Stomach smooth muscle (tissue), 2 donors: ENCODE data around the gene KIAA0408.
A peak's percentile ranks its signal among the peaks of the same experiment; 100 is the strongest.

ENCODE experiments used
- H3K27ac ChIP-seq: one replicate; pipeline ENCODE4 v1.7.0; 2013; ENCODE audit warnings: mild to moderate bottlenecking, low read length, inconsistent platforms
- H3K27me3 ChIP-seq, 2 donors: one replicate each; pipeline ENCODE4 v1.7.0; 2013; ENCODE audit warnings: low read length in 2 of 2; ENCODE audit not compliant: insufficient read depth in 2 of 2, control insufficient read depth in 1 of 2
- H3K36me3 ChIP-seq, 2 donors: one replicate each; pipeline ENCODE4 v1.7.0; 2013; ENCODE audit warnings: low read length in 2 of 2; ENCODE audit not compliant: control insufficient read depth in 2 of 2, insufficient read depth in 2 of 2
- H3K4me1 ChIP-seq: one replicate; pipeline ENCODE4 v1.7.0; 2013; ENCODE audit warnings: low read length; ENCODE audit not compliant: control insufficient read depth, insufficient read depth
- H3K4me3 ChIP-seq, 2 donors: one replicate each; pipeline ENCODE4 v1.7.0; 2013; ENCODE audit warnings: low read length in 2 of 2
- H3K9ac ChIP-seq, 2 donors: one replicate each; pipeline ENCODE4 v1.7.0; 2013; ENCODE audit warnings: low read length in 2 of 2, mild to moderate bottlenecking in 1 of 2
- H3K9me3 ChIP-seq, 2 donors: one replicate each; pipeline ENCODE4 v1.7.0; 2013; ENCODE audit warnings: low read length in 2 of 2; ENCODE audit not compliant: control insufficient read depth in 2 of 2
- donor health status: healthy.
- donor health status: Pancreatic carcinoma.

The KIAA0408 gene

DNA sequence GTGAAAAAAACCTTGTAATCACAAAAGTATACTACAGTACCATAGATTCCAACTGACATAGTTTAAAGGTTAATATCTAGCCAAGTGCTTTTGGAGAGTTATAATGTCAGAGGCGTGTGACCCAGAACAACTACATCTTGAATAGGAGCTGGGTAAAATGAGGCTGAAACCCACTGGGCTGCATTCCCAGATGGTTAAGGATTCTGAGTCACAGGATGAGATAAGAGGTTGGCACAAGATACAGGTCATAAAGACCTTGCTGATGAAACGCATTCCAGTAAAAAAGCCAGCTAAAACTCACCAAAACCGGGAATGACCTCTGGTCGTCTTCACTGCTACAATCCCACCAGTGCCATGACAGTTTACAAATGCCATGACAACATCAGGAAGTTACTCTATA lies 22.4 kb upstream of the KIAA0408 start:
- Histone ChIP-seq H3K9me3 (no peaks in the 10 kb centered on the region), H3K36me3 (no peaks in the 10 kb centered on the region), H3K27me3 (no peaks in the 10 kb centered on the region), H3K9ac (no peak overlapping the region), H3K4me1 (peaks cover 2% of the 10 kb centered on the region), H3K27ac (no peak overlapping the region), H3K4me3 (no peak overlapping the region)

DNA sequence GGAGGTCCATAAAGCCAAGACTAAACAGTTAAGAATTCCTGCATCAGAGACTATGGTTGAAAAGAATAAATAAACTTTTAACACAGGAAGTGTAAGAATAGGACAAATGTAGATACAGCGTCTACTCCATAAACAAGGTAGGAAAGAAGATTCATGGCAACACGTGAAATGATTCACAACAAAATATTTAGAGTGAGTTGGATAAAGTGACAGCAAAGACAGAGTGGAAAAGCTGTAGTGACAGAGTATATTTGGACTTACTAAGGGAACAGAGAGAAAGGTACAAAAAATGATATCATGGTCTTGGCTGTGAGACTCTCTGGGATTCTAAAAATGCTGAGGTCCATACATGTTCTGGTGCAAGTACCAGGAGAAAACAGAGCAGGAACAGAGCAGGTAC lies 21.9 kb upstream of the KIAA0408 start:
- Histone ChIP-seq H3K27me3 (no peaks in the 10 kb centered on the region), H3K27ac (no peak overlapping the region), H3K4me1 (peaks cover 2% of the 10 kb centered on the region)

DNA sequence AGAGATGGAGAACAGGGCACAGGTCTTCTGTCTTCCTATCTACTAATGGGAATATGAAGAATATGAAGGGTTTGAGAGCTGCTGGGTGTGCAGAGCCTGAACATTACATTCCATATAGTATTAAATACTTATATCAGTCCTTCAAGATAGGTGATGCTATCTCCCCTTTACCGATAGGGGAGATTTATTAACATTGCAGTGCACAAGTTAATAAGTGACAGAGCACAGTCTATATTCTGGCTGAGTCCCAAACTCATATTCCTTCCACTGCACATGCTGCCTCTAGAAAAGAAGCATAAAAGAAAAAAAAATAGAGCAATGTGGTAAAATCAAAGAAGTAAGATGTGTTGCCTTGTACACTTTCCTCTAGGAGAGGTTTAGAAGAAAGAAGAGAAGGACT lies 18.5 kb upstream of the KIAA0408 start:
- Histone ChIP-seq H3K9ac (no peak overlapping the region), H3K27ac (no peak overlapping the region), H3K9me3 (no peaks in the 10 kb centered on the region), H3K36me3 (no peaks in the 10 kb centered on the region), H3K4me1 (no peaks in the 10 kb centered on the region), H3K27me3 (no peaks in the 10 kb centered on the region), H3K4me3 (no peak overlapping the region)

More for the DNA sequence above, 21.9 kb upstream of the KIAA0408 start:
- no peak overlapping the region for H3K9ac ChIP-seq
- H3K9me3 ChIP-seq = no peaks in the 10 kb centered on the region
- H3K4me3 ChIP-seq = no peak overlapping the region
- no peaks in the 10 kb centered on the region for H3K36me3 ChIP-seq

DNA sequence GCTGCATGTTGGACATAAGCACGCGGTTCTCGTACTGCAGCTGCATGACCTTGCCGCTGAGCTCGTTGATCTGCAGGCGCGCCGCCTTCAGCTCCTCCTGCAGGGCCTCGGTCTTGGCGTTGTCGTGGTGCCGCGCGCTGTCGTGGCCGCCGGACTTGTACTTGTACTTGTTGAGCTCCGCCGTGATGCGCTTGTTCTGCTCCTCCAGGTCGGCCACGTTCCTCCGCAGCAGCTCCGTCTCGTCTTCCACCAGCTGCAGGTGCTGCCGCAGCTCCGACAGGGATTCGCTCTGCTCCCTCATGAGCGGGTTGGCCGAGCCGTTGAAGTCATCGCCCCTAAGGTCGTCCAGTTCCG lies 16.6 kb upstream of the KIAA0408 start:
- Histone ChIP-seq H3K9me3 (no peaks in the 10 kb centered on the region), H3K4me3 (no peak overlapping the region)

DNA sequence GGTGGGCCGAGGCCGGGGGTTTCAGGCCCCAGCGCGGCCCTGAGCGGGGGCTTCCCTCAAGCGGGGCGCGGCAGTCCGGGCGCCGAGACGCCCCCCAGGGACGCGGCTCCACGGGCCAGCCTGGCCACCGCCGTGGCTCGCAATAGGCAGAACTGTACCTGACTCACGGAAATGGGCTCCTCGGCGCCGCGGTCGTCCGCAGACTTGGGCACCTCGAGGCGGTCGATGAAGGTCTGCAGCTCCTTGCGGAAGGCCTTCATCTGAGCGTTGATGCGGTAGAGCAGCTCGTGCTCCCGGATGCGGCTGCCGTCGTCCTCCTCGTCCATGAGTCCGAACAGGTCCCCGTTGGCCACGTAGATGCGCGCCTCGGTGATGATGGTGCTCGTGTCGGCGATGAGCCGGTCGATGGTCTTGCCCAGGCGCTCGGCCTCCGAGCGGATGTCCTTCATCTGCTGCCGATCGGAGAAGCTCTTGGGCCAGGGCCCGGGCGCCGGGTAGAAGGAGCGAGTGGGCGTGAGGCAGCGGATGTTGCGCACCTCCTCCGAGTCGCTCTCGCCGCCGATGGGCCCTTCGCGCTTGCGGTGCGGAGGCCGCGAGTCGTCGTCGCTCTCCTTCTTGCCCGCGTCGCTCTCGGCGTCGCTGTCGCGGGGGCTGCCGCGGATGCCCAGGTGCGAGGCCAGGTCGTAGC lies 16.1 kb upstream of the KIAA0408 start:
- no peaks in the 10 kb centered on the region for H3K36me3 ChIP-seq
- H3K9ac ChIP-seq = no peak overlapping the region

More for the DNA sequence above, 16.6 kb upstream of the KIAA0408 start:
- H3K27ac ChIP-seq = no peak overlapping the region
- H3K4me1 ChIP-seq = no peaks in the 10 kb centered on the region
- H3K36me3 ChIP-seq = no peaks in the 10 kb centered on the region
- no peaks in the 10 kb centered on the region for H3K27me3 ChIP-seq
- H3K9ac ChIP-seq = no peak overlapping the region

DNA sequence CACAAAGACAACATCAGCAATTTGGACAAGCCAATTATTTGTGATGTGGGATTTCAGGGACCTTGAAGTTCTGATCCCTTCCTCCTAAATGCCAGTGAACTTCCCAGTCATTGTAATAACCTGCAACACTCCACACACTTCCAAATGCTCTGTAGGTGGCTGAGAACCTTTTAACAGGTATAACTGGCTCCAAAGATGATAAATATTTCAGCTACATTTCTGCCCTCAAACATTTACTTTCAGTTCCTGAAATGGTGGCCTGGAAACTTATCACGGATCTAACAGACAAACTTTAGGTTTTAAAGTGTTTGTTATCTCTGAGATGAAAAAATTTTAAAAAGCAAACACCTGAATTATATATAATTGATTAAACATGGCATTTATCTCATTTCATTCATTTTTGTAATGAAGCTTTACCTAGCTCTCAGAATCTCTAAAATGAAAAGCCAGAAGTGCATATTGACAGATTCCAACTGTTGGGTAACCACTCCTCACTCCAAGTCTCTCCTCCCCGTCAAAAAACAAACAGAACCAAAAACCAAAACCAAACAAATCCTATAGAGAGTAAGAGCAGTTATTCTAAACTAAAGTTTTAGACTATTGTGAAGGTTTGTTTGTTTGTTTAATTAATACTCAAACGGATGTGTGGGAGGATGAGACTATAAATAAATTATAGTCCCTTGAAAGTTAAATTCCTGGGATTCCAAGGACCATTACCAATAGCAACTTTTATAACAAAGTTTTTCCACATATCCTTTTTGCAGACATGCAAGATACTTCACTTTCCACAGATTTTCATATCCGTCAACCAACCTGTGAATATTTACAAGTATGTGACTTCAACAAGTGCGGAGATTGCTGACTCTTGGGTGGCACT lies 12.4 kb upstream of the KIAA0408 start:
- Histone ChIP-seq H3K36me3 (no peaks in the 10 kb centered on the region), H3K27me3 (no peaks in the 10 kb centered on the region), H3K9ac (no peak overlapping the region), H3K27ac (no peak overlapping the region), H3K4me3 (no peak overlapping the region), H3K4me1 (no peaks in the 10 kb centered on the region), H3K9me3 (no peaks in the 10 kb centered on the region)

More for the DNA sequence above, 16.1 kb upstream of the KIAA0408 start:
- Histone ChIP-seq H3K9me3 (no peaks in the 10 kb centered on the region), H3K27me3 (no peaks in the 10 kb centered on the region), H3K27ac (no peak overlapping the region), H3K4me1 (no peaks in the 10 kb centered on the region), H3K4me3 (no peak overlapping the region)

DNA sequence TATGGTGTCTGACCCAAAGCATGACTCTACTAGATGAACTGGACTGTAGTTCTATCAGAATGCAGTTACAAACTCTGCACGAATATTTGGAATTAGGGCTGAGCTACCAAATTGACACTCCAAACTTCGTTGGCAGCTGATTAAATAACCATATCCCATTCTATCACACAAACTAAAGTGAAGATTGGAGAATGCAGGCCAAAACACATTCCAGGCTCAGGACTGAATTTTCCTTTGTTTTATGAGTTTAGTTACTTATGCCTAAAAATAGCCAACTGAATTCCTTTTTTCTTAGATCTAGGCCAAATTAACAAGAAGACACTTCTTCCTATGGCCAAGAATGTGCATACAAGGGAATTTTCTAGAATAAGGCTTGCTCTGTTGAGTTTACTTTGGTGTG lies 9.7 kb upstream of the KIAA0408 start:
- Histone ChIP-seq H3K4me3 (no peak overlapping the region), H3K27ac (no peak overlapping the region), H3K36me3 (no peaks in the 10 kb centered on the region), H3K9ac (no peak overlapping the region), H3K9me3 (no peaks in the 10 kb centered on the region), H3K4me1 (peaks cover 6% of the 10 kb centered on the region), H3K27me3 (no peaks in the 10 kb centered on the region)

DNA sequence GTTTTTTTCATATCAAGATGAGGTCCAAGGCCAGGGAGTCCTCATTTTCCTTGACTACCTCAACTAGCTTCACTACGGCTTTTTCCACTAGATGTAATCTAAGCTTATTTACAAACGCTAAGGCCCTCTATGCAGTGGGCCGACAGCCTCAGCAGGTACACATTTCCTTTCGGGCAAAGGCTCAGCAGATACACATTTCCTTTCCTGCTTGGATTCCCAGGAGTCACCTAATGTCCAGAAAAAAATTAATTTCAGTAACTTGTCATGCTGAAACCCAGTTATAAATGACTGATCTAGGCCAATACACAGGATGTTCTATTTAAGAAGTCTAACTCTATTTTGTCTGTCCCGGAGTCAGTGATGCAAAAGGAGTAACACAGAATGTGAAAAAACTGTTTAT lies 7.2 kb upstream of the KIAA0408 start:
- Histone ChIP-seq H3K9me3 (no peaks in the 10 kb centered on the region), H3K4me3 (no peak overlapping the region), H3K4me1 (peaks cover 6% of the 10 kb centered on the region), H3K36me3 (no peaks in the 10 kb centered on the region), H3K27ac (no peak overlapping the region), H3K27me3 (no peaks in the 10 kb centered on the region), H3K9ac (no peak overlapping the region)

DNA sequence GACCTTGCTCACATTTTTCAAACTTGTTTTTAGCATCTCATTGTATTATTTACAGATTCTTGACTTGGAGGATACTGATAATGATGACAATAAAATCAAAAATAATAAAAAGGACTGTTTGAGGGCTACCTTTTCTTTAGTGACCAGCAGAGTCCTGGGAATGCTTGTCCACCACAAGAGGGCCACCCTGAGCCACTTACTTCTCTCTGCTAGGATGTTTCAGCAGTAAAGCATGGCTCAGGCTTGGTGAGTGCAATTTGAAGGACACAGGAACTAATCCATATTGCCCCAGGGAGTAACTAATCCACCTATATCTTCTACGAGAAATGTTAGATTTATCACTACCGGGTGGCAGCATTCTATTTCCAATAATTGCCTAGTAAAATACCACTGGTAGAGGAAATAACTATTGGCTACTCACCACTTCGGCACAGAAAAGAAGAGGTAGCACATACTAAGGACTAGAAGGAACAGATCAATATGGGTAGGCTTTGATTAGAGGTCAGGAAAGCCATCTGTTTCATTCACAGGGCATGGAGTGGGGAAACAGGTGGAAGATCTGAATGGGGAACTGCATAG lies 5.8 kb upstream of the KIAA0408 start:
- Histone ChIP-seq H3K9ac (no peak overlapping the region), H3K27me3 (no peaks in the 10 kb centered on the region), H3K27ac (peak overlapping the region; percentile 42), H3K4me3 (no peak overlapping the region), H3K36me3 (no peaks in the 10 kb centered on the region), H3K9me3 (no peaks in the 10 kb centered on the region), H3K4me1 (peaks cover 7% of the 10 kb centered on the region)

DNA sequence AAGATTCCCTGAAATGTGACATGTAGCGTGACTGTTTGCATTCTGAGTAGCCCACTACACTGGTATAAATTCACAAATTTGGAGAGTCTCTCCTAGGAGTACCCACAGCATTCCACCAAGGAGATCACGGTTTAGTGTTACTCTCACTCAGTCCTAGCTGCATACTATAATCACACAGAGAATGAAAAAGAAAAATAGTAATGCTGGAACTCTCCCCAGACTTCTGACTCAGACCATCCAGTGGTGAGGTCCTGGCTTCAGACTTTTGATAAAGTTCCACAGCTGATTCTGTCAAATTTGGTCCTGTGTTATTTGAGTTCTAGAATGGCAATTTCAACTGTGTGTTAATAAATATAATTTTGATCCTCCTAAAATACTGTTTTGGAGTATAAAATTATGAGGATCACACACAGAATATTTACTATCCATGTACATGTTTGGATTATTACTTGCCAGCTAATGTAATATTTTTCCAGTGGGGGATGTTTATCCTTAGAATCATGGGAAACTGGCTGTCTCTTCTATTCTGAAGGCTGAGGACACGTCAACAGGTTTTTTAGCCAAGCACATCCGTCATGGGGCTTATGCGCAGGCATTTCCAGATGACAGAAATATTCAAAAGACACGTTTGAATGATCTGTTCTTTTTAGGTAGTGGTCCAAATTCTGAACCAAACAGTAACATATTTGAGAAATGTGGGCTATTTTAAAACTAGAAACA lies 5.1 kb upstream of the KIAA0408 start:
- H3K27me3 ChIP-seq = no peaks in the 10 kb centered on the region
- H3K9ac ChIP-seq = no peak overlapping the region
- peak overlapping the region; percentile 42 for H3K27ac ChIP-seq
- H3K4me1 ChIP-seq = peaks cover 9% of the 10 kb centered on the region
- no peak overlapping the region for H3K4me3 ChIP-seq
- H3K36me3 ChIP-seq = no peaks in the 10 kb centered on the region
- H3K9me3 ChIP-seq = no peaks in the 10 kb centered on the region
